NCI-H1930 (cell line): ENCODE measurements around the gene MSL3B.
"Not testable (repeated sequence)": the region's sequence is repeated elsewhere in the genome, so short reads cannot be mapped to it uniquely, and the experiment has no call there.

Source experiments
- DNase-seq, 2 experiments: peaks; one replicate each; lab custom pipeline; 2025; lab: John Stamatoyannopoulos, UW

Gene MSL3B

GRCh38 chr2:233867993-233868532, at the start of gene MSL3B:
TSS of gene MSL3B (minus strand) at chr2:233868386.
- DNase-seq, result peak; percentile 31 to 75

- no peak for DNase-seq
Measured at GRCh38 chr2:233917116-233917515, 48.9 kb upstream of the MSL3B start, which contains the start of gene TRPM8. TSS of gene TRPM8 (plus strand) at chr2:233917373. CDS start at chr2:233926538, 9,165 bp downstream.

DNA sequence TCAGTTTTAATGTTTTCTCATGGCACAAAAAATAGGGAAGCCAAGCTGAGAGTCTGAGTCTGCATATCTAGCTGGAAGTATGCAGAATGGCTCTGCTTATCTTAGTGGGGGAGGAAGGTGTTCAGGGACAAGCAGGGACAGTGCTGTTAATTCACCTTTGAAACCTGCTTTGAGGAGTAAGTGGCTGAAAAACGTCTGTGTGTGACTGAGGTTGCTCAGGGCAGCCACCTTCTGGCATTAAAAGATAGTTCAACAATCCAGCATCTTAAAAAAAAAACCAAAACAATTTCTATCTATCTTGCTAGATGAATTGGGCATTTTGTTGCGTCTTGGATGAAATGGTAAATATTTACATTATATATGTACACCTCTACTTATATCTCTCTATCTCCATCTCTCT, 46.9 kb upstream of the MSL3B start:
- DNase-seq, result no peak

DNA sequence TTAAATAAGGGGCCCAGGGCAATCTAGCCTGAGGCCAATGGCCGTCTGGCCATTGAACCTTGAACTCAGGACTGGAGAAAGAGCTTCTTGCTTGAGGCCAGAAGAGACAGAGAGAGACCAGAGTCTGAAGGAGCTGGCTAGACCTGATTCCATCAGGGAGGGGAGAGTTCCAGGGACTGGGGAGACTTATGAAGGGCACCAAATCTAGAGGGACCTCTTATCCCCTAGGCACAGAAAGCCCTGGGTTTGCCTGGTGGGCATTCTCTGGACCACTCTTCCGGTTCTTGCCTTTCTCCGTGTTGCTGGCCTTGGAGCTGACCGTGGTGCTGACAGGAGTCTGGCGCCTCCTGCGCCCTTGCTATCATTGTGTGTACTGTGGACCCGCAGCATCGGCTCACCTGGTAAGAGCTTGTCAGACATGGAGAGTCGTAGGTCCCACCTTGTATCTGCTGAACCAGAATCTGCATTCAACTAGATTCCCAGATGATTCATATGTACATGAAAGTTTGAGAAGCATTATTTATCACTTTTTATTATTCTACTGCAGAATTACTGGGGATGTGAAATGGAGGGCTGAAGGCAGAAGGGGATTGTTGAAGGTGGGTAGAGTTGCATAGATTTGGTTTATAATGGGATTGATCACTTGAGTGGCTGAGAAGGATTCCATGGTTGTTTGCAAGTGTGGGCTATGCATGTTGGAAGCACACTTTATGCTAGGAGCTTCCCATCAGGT, 44.7 kb upstream of the MSL3B start:
- DNase-seq, result no peak

DNA sequence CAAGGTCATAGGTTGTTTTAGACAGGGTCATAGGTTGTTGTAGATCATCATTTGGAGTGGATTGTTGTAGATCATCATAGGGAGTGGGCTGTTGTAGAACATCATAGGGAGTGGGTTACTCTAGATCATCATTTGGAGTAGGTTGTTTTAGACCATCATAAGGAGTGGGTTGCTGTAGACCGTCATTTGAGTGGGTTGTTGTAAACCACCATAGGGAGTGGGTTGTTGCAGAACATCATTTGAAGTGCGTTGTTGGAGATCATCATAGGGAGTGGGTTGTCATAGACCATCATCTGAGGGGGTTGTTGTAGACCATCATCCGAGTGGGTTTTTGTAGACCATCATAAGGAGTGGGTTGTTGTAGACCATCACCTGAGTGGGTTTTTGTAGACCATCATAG, 39.4 kb upstream of the MSL3B start:
- no peak for DNase-seq

GRCh38 chr2:233905945-233906344, 37.8 kb upstream of the MSL3B start:
- no peak for DNase-seq

DNA sequence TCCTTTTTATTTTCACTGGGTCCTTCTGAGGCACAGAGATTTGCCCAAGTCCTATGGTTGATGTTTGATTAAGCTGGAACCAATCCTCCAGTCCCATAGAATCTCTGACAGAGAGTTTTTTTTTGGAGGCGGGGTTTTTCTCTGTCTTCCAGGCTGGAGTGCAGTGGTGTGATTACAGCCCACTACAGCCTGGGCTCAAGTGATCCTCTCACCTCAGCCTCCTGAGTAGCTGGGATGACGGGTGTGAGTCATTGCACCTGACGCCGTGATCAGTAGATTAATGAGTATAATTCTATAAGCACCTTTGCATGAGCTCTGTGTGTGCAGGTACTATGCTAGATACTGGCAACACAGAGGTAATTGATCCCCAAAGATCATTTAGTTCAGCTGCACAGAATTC, 33.7 kb upstream of the MSL3B start:
- no peak for DNase-seq

DNA sequence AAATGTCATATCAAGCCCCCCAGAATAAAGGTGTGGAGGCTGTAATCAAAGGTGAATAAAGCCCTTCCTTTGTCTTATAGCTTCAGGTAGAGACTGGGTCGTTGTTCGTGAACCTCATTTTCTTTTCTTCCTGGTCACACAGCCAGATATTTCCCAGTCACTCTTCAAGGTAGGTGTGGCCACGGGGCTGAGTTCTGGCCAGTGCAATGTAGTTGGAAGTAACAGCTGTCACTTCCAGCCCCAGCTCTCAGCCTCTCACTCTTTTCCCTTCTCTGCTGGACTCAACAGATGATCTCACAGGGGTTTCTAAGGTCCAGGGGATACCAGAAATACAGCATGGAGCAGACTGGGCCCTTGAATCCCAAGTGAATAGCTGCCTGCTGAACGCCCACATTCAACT, 33.2 kb upstream of the MSL3B start:
- DNase-seq, result no peak

GRCh38 chr2:233896253-233896652, 28.1 kb upstream of the MSL3B start:
- DNase-seq, result not testable (repeated sequence)

- DNase-seq, result no peak
Measured at GRCh38 chr2:233892793-233893192, 24.6 kb upstream of the MSL3B start.

- DNase-seq, result no peak
Measured at GRCh38 chr2:233882353-233882752, 14.2 kb upstream of the MSL3B start.

DNA sequence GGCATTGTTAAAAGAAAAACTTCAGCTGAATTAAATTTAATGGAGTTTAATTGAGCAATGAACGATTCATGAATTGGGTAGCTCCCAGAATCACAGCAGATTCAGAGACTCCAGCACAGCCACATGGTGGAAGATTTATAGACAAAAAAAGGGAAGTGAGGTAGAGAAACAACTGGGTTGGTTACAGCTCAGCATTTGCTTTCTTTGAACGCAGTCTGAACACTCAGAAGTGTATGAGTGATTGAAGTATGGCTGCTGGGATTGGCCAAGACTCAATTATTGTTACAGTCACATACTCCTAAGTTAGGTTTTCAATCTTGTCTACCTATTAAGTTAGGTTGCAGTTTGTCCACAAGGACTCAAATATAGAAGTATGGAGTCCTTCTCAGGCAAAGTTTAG, 3.9 kb upstream of the MSL3B start:
- not testable (repeated sequence) for DNase-seq

GRCh38 chr2:233871432-233871831, 3.2 kb upstream of the MSL3B start:
- no peak for DNase-seq

GRCh38 chr2:233866479-233866878, 1.7 kb downstream of the MSL3B start:
- DNase-seq, result no peak

- no peak for DNase-seq
Measured at GRCh38 chr2:233865838-233866237, 2.3 kb downstream of the MSL3B start.

DNA sequence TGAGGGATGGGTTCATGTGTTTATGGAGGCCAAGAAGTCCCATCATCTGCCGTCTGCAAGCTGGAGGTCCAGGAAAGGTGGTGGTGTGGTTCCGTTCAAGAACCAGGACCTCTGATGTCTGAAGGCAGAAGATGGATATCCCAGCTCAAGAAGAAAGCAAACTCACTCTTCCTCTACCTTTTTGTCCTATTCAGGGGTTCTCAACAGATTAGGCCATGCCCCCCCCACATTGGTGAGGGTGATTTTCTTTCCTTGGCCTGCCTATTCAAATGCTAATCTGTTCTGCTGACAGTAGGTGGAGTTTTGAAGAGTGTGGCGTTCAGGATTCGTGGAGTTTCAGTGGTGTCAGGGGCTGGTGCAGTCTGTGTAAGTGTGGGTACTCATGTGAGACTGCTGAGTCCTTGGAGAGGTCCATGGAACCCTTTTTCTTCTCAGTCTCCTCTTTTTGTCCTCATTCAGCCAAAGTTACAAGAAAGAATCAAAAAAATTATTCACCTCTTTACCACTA, 5.9 kb downstream of the MSL3B start:
- DNase-seq, result no peak

DNA sequence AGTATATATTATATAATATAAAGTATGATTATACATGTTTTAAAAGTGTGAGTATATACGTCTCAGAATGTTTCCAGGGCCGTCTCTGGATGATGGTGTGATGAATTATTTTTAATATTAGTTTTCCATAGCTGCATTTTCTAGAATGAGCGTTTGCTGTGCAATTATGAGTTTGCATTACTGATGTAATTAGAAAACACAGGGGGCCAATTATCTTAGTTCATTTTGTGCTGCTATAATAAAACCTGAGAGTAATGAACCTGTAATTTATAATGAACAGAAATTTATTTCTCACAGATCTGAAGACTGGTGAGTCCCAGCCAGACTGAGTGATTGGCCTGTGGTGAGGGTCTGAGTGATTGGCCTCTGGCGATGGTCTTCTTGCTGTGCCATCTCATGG, 9.9 kb downstream of the MSL3B start:
- no peak for DNase-seq

DNA sequence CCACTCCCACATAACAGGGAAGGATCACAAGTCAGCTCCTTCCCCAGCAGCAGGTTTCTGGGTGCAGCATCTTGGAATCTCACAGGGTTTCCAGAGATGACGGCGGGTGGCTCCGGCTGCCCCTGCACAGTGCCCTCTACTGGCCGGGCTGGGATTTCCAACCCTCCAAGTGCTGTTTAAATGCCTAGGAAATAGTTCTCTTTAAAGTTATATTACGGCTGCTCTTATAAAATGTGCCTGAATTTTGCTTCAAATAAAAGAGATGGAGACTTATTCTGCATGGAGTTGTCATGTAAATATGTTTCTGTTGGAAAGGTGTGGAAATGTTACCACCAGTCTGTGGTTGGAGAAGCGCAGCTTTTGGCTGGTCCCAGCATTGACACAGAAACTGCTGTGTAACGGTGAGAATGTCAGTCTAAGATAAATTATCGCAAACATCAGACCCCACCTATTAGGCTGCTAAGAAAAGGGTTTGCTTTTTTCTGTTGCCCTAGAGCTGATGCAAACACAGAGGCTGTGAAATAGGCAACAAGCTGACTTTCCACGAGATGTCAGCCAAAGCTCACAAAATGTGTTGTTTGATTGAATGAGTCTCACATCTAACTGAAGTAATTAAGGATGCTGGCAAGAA, 10.6 kb downstream of the MSL3B start:
- peak in 1 of 2 experiments; percentile 15 for DNase-seq

GRCh38 chr2:233856184-233856583, 12.0 kb downstream of the MSL3B start:
- DNase-seq, result no peak

- DNase-seq, result no peak
Measured at GRCh38 chr2:233855345-233855744, 12.8 kb downstream of the MSL3B start.

GRCh38 chr2:233854241-233854981, 13.8 kb downstream of the MSL3B start, which contains the start of gene HJURP:
TSS of gene HJURP (minus strand) at chr2:233854535. CDS start at chr2:233854500, 35 bp downstream.
- DNase-seq, result peak; percentile 86 to 92

DNA sequence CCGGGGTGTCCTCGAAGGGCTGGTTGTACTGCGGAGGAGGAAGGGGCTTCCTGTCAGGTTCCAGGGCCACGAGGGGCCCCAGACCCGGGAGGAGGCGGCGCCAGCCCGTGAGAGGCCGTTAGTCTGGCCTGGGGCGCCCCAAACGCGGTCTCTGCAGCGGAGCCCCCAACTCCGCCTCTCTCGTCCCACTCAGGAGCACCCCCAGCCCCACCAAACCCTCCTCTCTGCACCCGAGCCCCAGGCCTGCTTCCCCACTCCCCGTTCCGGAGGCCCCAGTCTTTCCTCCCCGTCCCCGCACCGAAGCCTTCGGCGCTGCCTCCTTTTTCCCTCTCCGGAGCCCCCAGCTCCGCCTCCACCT, 14.3 kb downstream of the MSL3B start:
- DNase-seq, result no peak
